Gastroesophageal sphincter (tissue), 4 donors: ENCODE results near the gene ACO1. TPM values are rescaled to one million over a fixed set of nuclear protein-coding genes. Genes with fewer than 3 reads are reported as not detected.

Experiments used
- ATAC-seq: fragments of 150-250 bp; one replicate; pipeline ENCODE4 v1.9.1; 2016; ENCODE audit warnings: mild to moderate bottlenecking, moderate library complexity
- H3K27ac ChIP-seq, 4 donors: fragments of 200-600 bp; sonication (generic) in 3 of 4; 1 replicate in 3 of 4; 2 replicates in 1 of 4; pipeline ENCODE4 v1.5.1; 2016 to 2019
- H3K27me3 ChIP-seq: fragments of 200-600 bp; sonication (generic); one replicate; pipeline ENCODE4 v1.5.1; 2019
- H3K36me3 ChIP-seq, 2 donors: fragments of 200-600 bp; sonication (generic); one replicate each; pipeline ENCODE4 v1.5.1; 2019; ENCODE audit warnings: control low read depth in 1 of 2
- H3K4me1 ChIP-seq, 3 donors: fragments of 200-600 bp; sonication (generic); 1 replicate in 2 of 3; 2 replicates in 1 of 3; pipeline ENCODE4 v1.5.1; 2016 to 2019; ENCODE audit warnings: control low read depth in 2 of 3
- H3K4me3 ChIP-seq, 2 donors: fragments of 200-600 bp; sonication (generic); one replicate each; pipeline ENCODE4 v1.5.1; 2019; ENCODE audit warnings: mild to moderate bottlenecking in 1 of 2, moderate library complexity in 1 of 2
- H3K9me3 ChIP-seq, 3 donors: fragments of 200-600 bp; sonication (generic); one replicate each; pipeline ENCODE4 v1.5.1; 2017 to 2019; ENCODE audit warnings: control low read depth in 2 of 3
- CTCF ChIP-seq, 4 experiments: fragments of 200-600 bp in 2 of 4; fragments of 450-650 bp in 2 of 4; sonication (generic) in 1 of 4; IDR thresholded peaks; one replicate each; pipeline ENCODE4 v1.5.1; 2017 to 2019; ENCODE audit warnings: antibody characterized with exemption in 4 of 4, mild to moderate bottlenecking in 2 of 4, moderate library complexity in 2 of 4
- EP300 ChIP-seq: sonication (generic); formaldehyde crosslinking; IDR thresholded peaks from one replicate; pipeline ENCODE4 v1.6.1; 2017; ENCODE audit warnings: antibody characterized with exemption, mild to moderate bottlenecking
- POLR2A ChIP-seq, 2 donors: fragments of 450-650 bp; IDR thresholded peaks; one replicate each; pipeline ENCODE4 v1.6.1; 2017; ENCODE audit warnings: antibody characterized with exemption in 2 of 2, mild to moderate bottlenecking in 2 of 2, moderate library complexity in 1 of 2
- POLR2AphosphoS5 ChIP-seq: sonication (generic); formaldehyde crosslinking; IDR thresholded peaks from one replicate; pipeline ENCODE4 v1.6.1; 2017; ENCODE audit warnings: antibody characterized with exemption
- WGBS, 2 donors: methylation state at CpG; one replicate each; pipeline ENCODE4 v1.1.5; 2018; ENCODE audit warnings: low coverage in 1 of 2; 5-methylcytosine and 5-hydroxymethylcytosine counted together
- total RNA-seq, 4 donors: library from RNA; depleted of rRNA; stranded (reverse); fragments of >200 nt; gene quantifications; one replicate each; pipeline ENCODE4 v1.1.0, GENCODE V29; 2016

The ACO1 gene
- total RNA-seq, 4 donors from 2014 or later = 54.5 to 88.4 (median 80.2) TPM

GRCh38 chr9:32431196-32431595 lies 46.8 kb downstream of the ACO1 start:
- ATAC-seq = no peak
- H3K4me3 ChIP-seq = no peak overlapping the region
- no peaks in the 10 kb centered on the region for H3K27me3 ChIP-seq
- H3K36me3 ChIP-seq = peaks cover 0 to 100% of the 10 kb centered on the region in 2 donors
- no peak for TF ChIP-seq POLR2A (IDR thresholded peaks at IDR 0.05)
- no peak for TF ChIP-seq CTCF (IDR thresholded peaks at IDR 0.05)
- no peak for TF ChIP-seq EP300
- TF ChIP-seq POLR2AphosphoS5 = no peak
- WGBS, 2 donors = 81 to 93% methylated on average over 5 to 8 of the region's 8 CpGs
- no peaks in the 10 kb centered on the region for H3K4me1 ChIP-seq
- H3K27ac ChIP-seq = no peak overlapping the region
- no peaks in the 10 kb centered on the region for H3K9me3 ChIP-seq

GRCh38 chr9:32431940-32432555 lies 47.6 kb downstream of the ACO1 start:
- TF ChIP-seq EP300 = no peak
- no peak for TF ChIP-seq POLR2A (IDR thresholded peaks at IDR 0.05)
- peak in 3 of 4 experiments; percentile 42 to 62 (median 60) for TF ChIP-seq CTCF (IDR thresholded peaks at IDR 0.05)
- no peak for TF ChIP-seq POLR2AphosphoS5
- 52 to 55% methylated on average over 8 to 10 of the region's 10 CpGs for WGBS, 2 donors

GRCh38 chr9:32434892-32435291 lies 50.4 kb downstream of the ACO1 start:
- no peaks in the 10 kb centered on the region for H3K9me3 ChIP-seq
- TF ChIP-seq POLR2AphosphoS5 (no peak), POLR2A (IDR thresholded peaks at IDR 0.05) (no peak), CTCF (IDR thresholded peaks at IDR 0.05) (no peak), EP300 (no peak)
- 66 to 85% methylated on average over 3 to 6 of the region's 6 CpGs for WGBS, 2 donors
- no peaks in the 10 kb centered on the region for H3K4me1 ChIP-seq
- H3K36me3 ChIP-seq = peaks cover 6 to 100% of the 10 kb centered on the region in 2 donors
- ATAC-seq = no peak
- H3K27ac ChIP-seq = no peak overlapping the region
- H3K4me3 ChIP-seq = no peak overlapping the region
- no peaks in the 10 kb centered on the region for H3K27me3 ChIP-seq

More at GRCh38 chr9:32431940-32432555, 47.6 kb downstream of the ACO1 start:
- Histone ChIP-seq H3K4me3 (no peak overlapping the region), H3K27me3 (no peaks in the 10 kb centered on the region), H3K4me1 (no peaks in the 10 kb centered on the region), H3K9me3 (no peaks in the 10 kb centered on the region), H3K36me3 (peaks cover 4 to 100% of the 10 kb centered on the region in 2 donors), H3K27ac (no peak overlapping the region)
- no peak for ATAC-seq

- H3K9me3 ChIP-seq = no peaks in the 10 kb centered on the region
- no peaks in the 10 kb centered on the region for H3K4me1 ChIP-seq
- no peak overlapping the region for H3K27ac ChIP-seq
- H3K36me3 ChIP-seq = peaks cover 4 to 89% of the 10 kb centered on the region in 2 donors
- no peak for TF ChIP-seq POLR2AphosphoS5
- TF ChIP-seq EP300 = no peak
- no peak for TF ChIP-seq CTCF (IDR thresholded peaks at IDR 0.05)
- no peak for TF ChIP-seq POLR2A (IDR thresholded peaks at IDR 0.05)
- H3K27me3 ChIP-seq = no peaks in the 10 kb centered on the region
- 72 to 87% methylated on average over 2 to 5 of the region's 5 CpGs for WGBS, 2 donors
- H3K4me3 ChIP-seq = no peak overlapping the region
- ATAC-seq = no peak
Measured at GRCh38 chr9:32441678-32442077, 57.2 kb downstream of the ACO1 start.

GRCh38 chr9:32442433-32442832 lies 58.0 kb downstream of the ACO1 start:
- Histone ChIP-seq H3K4me1 (no peaks in the 10 kb centered on the region), H3K4me3 (no peak overlapping the region), H3K9me3 (no peaks in the 10 kb centered on the region), H3K36me3 (peaks cover 3 to 89% of the 10 kb centered on the region in 2 donors), H3K27ac (no peak overlapping the region), H3K27me3 (no peaks in the 10 kb centered on the region)
- TF ChIP-seq CTCF (IDR thresholded peaks at IDR 0.05) (no peak), EP300 (no peak), POLR2AphosphoS5 (no peak), POLR2A (IDR thresholded peaks at IDR 0.05) (no peak)
- no peak for ATAC-seq
